ENCODE results near the gene TEX11.

The TEX11 gene

DNA sequence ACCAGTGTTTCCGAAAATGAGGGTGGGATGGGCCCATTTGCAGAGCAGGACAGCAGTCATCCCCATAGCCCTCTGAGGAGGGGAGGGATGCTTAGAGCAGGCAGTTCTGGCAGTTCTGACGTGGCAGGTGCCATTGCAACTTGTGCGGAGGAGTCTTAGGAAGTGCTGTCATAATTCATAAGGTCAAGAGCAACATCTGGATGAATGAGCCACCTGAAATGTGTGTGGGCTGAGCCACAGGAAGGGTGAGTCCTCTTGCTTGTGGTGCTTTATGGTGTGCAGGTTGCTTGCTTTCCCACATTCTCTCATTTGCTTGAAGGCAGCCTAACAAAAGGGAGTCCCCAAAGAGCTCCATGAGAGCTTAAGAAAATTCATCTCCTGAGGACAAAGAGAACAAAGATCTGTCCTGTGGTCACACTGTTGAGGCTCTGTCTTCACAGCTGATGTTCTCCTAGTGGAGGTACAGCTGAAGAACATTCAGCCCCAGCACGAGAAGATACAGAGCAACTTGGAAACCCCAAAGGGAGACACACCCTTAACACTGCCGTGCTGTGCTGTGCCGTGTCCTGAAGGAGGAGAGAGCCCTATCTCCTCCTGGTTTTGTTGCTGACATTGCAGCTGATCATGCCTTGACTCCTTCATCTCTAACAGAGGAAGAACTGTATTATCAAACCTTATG lies 403.6 kb downstream of the TEX11 start:
- no peaks in the 10 kb centered on the region for H3K9me3 ChIP-seq (ENCODE audit: insufficient read depth, low read length)

DNA sequence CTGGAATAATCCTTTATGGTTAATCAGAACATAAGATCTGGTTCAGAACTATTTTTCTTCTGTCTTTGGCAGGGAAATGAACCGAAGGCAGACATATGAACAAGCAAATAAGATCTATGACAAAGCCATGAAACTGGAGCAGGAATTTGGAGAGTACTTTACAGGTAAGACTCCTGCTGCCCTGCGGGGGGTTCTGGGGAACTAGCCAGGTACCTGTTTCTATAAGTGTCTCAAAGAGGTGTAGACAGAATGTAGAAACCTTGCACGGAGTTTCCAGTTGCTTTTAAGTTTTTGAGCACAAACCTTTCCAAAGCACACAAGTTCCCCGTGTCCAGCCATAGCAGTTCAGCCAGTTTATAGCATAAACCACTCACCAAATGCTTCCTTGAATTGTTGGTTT lies 407.7 kb downstream of the TEX11 start:
- no peak for TF ChIP-seq EZH2phosphoT487 (conservative IDR thresholded peaks at IDR 0.05; ENCODE audit: low read length)
- TF ChIP-seq, protein P1, sequence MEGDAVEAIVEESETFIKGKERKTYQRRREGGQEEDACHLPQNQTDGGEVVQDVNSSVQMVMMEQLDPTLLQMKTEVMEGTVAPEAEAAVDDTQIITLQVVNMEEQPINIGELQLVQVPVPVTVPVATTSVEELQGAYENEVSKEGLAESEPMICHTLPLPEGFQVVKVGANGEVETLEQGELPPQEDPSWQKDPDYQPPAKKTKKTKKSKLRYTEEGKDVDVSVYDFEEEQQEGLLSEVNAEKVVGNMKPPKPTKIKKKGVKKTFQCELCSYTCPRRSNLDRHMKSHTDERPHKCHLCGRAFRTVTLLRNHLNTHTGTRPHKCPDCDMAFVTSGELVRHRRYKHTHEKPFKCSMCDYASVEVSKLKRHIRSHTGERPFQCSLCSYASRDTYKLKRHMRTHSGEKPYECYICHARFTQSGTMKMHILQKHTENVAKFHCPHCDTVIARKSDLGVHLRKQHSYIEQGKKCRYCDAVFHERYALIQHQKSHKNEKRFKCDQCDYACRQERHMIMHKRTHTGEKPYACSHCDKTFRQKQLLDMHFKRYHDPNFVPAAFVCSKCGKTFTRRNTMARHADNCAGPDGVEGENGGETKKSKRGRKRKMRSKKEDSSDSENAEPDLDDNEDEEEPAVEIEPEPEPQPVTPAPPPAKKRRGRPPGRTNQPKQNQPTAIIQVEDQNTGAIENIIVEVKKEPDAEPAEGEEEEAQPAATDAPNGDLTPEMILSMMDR (IDR thresholded peaks at IDR 0.05; ENCODE audit: insufficient read depth, low read length, poor library complexity, severe bottlenecking), result no peak
- H4K20me1 ChIP-seq (ENCODE audit: low read depth, low read length), result no peaks in the 10 kb centered on the region
- H3K27ac ChIP-seq (ENCODE audit: low read depth, low read length), result no peak overlapping the region
- H3F3A ChIP-seq (ENCODE audit: insufficient read depth), result no peaks in the 10 kb centered on the region
- H2AFZ ChIP-seq (ENCODE audit: low read depth, low read length, severe bottlenecking), result no peak overlapping the region
- H3K36me3 ChIP-seq (ENCODE audit: low read length), result no peaks in the 10 kb centered on the region
- H3K9me2 ChIP-seq (replicated peaks; ENCODE audit: insufficient read depth, low read length), result no peaks in the 10 kb centered on the region
- H3K79me2 ChIP-seq (ENCODE audit: insufficient read depth, low read length), result no peaks in the 10 kb centered on the region
- no peaks in the 10 kb centered on the region for H3K9me3 ChIP-seq (ENCODE audit: insufficient read depth, low read length)
- H3K4me3 ChIP-seq (ENCODE audit: insufficient read depth, low read length, poor library complexity, severe bottlenecking), result no peak overlapping the region
- no peak overlapping the region for H3K9ac ChIP-seq (ENCODE audit: low read length)
- H3K4me2 ChIP-seq (ENCODE audit: low read depth, low read length, poor library complexity, severe bottlenecking), result no peak overlapping the region
- H3K27me3 ChIP-seq (ENCODE audit: low read length), result no peaks in the 10 kb centered on the region

More for the DNA sequence above, 403.6 kb downstream of the TEX11 start:
- H3K9me2 ChIP-seq (replicated peaks; ENCODE audit: insufficient read depth, low read length), result no peaks in the 10 kb centered on the region
- no peaks in the 10 kb centered on the region for H4K20me1 ChIP-seq (ENCODE audit: low read depth, low read length)
- H3F3A ChIP-seq (ENCODE audit: insufficient read depth), result no peaks in the 10 kb centered on the region
- no peak overlapping the region for H2AFZ ChIP-seq (ENCODE audit: low read depth, low read length, severe bottlenecking)
- H3K36me3 ChIP-seq (ENCODE audit: low read length), result no peaks in the 10 kb centered on the region
- TF ChIP-seq, protein P1 (IDR thresholded peaks at IDR 0.05; ENCODE audit: insufficient read depth, low read length, poor library complexity, severe bottlenecking), result no peak
- no peak for TF ChIP-seq EZH2phosphoT487 (conservative IDR thresholded peaks at IDR 0.05; ENCODE audit: low read length)
- H3K4me2 ChIP-seq (ENCODE audit: low read depth, low read length, poor library complexity, severe bottlenecking), result no peak overlapping the region
- H3K27me3 ChIP-seq (ENCODE audit: low read length), result no peaks in the 10 kb centered on the region
- no peak overlapping the region for H3K9ac ChIP-seq (ENCODE audit: low read length)
- no peak overlapping the region for H3K4me3 ChIP-seq (ENCODE audit: insufficient read depth, low read length, poor library complexity, severe bottlenecking)
- no peak overlapping the region for H3K27ac ChIP-seq (ENCODE audit: low read depth, low read length)
- no peaks in the 10 kb centered on the region for H3K79me2 ChIP-seq (ENCODE audit: insufficient read depth, low read length)

DNA sequence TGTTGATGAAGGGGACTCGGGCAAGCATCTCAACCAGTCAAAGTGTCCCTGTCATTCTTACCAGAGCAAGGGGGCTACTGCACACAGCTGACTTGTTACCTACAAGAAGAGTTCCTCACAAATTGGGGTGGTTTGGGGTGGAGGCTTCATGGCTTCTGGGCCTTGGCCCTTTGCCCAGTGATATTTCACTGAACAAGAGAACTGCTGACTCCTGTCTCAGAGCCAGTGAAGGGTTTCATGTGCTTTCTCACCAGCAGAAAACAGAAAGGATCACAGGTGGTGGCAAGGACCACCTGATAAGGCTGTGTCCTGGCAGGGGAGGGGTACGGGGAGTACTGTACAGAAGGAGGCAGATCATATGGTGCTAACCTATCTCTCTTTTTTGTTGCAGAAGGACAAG lies 410.4 kb downstream of the TEX11 start:
- no peaks in the 10 kb centered on the region for H4K20me1 ChIP-seq (ENCODE audit: low read depth, low read length)
- H3K36me3 ChIP-seq (ENCODE audit: low read length), result no peaks in the 10 kb centered on the region
- TF ChIP-seq, protein P1 (IDR thresholded peaks at IDR 0.05; ENCODE audit: insufficient read depth, low read length, poor library complexity, severe bottlenecking), result no peak
- no peak for TF ChIP-seq EZH2phosphoT487 (conservative IDR thresholded peaks at IDR 0.05; ENCODE audit: low read length)
- no peaks in the 10 kb centered on the region for H3F3A ChIP-seq (ENCODE audit: insufficient read depth)
- no peaks in the 10 kb centered on the region for H3K27me3 ChIP-seq (ENCODE audit: low read length)
- H3K79me2 ChIP-seq (ENCODE audit: insufficient read depth, low read length), result no peaks in the 10 kb centered on the region
- H3K9me2 ChIP-seq (replicated peaks; ENCODE audit: insufficient read depth, low read length), result no peaks in the 10 kb centered on the region
- no peak overlapping the region for H3K27ac ChIP-seq (ENCODE audit: low read depth, low read length)
- H2AFZ ChIP-seq (ENCODE audit: low read depth, low read length, severe bottlenecking), result no peak overlapping the region
- no peak overlapping the region for H3K4me3 ChIP-seq (ENCODE audit: insufficient read depth, low read length, poor library complexity, severe bottlenecking)
- no peaks in the 10 kb centered on the region for H3K9me3 ChIP-seq (ENCODE audit: insufficient read depth, low read length)
- H3K4me2 ChIP-seq (ENCODE audit: low read depth, low read length, poor library complexity, severe bottlenecking), result no peak overlapping the region
- H3K9ac ChIP-seq (ENCODE audit: low read length), result no peak overlapping the region
